ENCODE measurements around the gene SSUH2.

Gene SSUH2

DNA sequence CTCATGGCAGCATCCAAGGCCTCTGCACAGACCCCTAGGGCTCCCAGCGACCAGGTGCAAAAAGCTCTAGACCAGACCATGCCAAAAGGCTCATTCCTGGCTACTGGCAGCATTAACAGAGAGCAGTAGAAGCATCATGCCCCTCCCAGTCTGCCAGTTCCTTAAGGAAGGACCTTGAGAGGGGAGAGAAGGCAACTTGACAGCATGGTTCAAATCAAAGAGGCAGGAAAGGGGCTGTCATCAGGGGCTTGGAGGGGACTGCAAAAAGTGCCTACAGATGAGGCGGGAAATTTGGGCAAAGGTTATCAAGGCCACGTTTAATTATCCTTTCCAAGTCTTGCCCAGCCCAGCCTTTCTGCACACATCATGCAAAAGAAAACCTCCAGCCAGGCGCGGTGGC is 64.7 kb downstream of the SSUH2 start:
- DNase-seq (ENCODE audit: low read depth in 2 of 2), result no peak

DNA sequence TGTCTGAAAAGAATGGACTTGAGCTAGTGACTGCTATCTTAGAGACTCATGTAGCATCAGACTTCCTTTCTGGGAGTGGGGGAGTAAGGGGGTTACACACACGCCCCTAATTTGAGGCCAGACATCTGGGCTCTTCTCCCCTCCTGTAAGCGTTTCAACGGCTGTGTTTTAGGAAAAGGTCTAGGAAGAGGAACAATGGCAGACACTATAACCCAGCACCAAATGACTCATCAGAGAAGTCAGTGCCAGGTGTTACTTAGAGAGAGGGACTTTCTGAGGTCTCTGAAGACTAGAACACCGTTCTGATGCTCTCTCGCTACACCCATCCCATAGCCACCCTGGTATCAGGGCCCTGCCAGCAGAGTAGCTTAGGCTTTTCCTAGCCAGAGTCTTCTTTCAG is 65.5 kb downstream of the SSUH2 start:
- DNase-seq (ENCODE audit: low read depth in 2 of 2), result no peak

- no peak for DNase-seq (ENCODE audit: low read depth in 2 of 2)
Observed at GRCh38 chr3:8578282-8578681, 66.3 kb downstream of the SSUH2 start.

DNA sequence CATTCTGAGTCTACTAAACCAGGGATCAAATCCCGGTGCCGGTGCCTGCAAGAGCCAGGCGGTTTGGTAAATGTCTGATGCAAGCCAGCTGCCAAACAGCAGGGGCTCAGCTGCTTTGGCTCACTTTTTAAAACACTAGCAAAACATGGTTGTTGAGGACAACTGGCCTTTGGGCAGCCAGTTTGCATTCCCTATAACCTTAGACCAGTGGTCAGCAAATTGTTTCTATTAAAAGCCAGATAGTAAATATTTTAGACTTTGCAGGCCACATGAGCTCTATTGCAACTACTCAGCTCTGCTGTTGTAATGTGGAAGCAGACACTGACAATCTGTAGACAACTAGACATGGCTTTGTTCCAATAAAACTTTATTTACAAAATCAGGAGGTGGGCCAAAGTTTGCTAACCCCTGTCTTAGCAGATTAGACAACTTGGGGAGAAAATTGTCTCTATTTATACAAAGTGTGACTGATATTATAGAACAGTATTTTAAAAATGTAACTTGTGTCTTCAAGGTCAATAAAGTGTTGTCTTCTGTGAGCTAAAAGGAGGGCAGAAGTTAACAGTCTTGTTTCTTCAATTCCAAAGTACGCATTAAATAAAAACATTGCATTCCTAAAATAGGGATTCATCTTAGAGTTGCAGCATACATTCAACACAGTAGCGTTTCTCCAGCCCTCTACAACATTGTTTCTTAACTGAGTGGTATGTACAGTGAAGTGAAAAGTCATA is 67.6 kb downstream of the SSUH2 start:
- no peak for DNase-seq (ENCODE audit: low read depth in 2 of 2)

DNA sequence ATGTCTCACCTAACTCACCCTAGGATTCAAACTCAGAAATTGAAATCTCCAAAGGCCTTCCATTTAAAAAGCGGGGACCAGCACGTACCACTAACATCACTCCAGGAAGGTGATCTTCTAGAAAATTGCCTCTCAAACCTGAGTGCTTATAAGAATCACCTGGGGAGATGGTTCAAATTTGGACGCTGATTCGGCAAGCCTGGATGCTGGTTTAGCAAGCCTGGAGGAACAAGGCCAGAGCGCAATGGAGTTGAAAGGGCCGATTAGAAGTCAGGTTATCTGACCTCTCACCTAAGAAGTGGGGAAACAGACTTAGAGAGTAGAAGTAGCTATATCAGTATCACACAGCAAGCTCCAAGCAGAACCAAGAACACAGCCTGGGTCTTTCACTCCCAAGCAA is 68.2 kb downstream of the SSUH2 start:
- no peak for DNase-seq (ENCODE audit: low read depth in 2 of 2)

DNA sequence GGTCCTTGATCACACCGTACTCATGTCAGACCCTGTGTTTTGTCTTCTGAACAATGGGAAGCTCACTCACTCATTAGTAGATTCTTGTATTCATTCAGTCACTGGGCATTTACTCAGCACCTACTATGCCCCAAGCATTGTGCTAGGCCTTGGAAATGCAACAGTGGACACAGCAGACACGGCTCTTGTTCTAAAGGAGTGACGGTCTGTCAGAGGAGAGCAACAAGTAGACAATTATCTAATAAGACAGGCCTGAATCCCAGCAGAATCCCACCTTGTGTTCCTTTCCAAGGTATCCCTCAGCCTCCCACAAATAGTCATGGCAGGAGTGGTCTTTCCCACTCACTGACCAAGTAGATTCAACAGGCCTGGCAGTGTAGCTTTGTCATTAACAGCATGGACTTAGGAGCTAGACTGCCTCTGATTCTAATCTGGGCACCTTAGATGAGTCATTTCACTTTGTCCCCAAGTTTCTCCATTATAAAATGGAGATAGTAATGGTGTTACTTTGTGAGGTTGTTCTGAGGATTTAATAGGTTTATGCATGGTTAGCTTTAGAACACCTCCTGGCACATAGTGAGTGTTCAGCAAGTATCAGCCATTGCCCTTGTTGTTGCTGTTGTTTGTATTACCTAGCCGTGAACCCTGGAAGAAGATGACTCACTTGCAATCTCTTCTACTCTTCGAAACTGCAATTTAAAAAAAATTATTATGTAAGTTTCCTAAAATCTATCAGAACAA is 69.1 kb downstream of the SSUH2 start:
- DNase-seq (ENCODE audit: low read depth in 2 of 2), result no peak

DNA sequence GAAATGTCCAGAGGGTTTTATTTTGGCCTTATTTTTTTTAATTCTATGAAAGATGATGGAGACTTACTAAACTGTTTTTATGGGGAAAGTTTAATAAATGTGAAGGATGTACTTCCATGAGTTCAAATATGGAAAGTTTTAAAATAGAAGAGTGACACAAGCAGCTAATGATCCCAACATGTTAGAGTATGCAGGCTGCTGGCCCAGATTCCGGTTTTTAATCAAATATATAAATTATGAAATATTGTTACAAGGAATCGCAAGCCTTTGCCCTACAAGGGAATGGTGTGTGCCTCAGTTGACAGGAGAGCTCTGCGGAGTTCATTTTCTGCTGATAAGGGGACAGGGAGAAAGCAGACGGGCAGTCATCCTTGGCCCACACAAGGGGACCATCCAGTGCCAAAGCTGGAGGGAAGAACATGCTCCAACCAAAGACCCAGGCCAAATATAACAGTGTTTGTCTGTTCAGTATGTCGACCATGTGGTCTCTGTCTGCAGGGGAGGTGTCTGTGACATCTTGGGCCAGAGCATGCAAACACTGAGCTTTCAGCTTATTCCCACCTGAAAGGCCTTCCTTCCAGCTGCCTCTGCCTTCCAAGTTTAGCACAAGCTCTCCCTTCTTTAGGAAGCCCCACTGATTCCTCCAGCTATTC is 69.8 kb downstream of the SSUH2 start:
- DNase-seq (ENCODE audit: low read depth in 2 of 2), result no peak

DNA sequence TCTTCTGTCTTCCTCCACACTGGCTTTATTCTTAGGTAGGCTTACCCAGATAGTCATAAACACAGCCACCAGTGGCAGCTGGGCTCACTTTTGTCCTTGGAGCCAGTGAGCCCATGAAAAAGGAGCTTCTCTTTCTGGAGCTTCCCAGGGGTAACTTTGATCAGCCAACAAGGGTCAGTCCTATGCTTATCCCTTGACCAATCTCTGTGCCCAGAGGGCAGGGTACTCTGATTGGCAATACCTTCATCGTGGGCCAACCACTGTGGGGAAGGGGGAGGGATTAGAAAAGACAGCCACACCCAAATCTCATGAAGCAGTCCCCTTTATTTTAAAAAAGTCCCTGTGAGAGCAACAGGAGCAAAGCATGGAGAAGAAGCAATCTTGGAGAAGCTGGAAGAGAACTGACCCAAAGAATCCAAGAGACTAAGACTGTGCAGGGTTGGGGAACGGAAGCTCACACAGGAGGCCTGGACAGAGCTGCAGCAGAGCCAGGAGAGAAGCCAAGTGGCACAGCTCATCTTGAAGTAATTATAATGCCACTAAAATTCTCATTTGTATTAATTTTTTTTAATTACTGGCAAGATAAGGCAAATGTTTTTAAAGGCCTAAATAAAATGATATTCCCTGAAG is 70.4 kb downstream of the SSUH2 start:
- DNase-seq (ENCODE audit: low read depth in 2 of 2), result no peak

DNA sequence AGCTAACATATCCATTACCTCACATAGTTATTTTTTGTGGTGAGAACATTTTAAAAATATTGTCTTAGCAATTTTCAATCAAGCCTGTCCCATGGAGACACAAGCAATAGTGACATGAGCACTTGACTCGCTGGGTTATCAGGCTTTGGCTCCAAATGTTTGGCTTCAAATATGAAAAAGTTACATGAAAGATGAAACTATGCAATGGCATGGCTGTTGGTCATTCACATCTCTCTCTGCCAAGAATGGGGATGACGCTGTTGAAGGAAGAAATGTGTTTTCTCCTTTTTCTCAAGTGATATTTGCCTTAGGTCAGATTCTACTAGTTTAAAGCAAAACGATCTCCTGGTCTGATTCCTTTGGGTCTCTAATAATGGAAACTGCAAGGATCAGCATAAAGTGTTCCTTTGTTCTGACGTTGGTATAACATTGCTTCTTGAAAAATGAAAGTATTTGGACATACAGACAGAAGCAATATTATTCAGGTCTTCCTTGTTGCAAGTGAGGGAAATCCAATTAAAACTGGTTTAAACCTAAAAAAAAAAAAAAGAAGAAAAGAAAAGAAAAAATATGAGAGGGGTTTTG is 71.2 kb downstream of the SSUH2 start:
- no peak for DNase-seq (ENCODE audit: low read depth in 2 of 2)

DNA sequence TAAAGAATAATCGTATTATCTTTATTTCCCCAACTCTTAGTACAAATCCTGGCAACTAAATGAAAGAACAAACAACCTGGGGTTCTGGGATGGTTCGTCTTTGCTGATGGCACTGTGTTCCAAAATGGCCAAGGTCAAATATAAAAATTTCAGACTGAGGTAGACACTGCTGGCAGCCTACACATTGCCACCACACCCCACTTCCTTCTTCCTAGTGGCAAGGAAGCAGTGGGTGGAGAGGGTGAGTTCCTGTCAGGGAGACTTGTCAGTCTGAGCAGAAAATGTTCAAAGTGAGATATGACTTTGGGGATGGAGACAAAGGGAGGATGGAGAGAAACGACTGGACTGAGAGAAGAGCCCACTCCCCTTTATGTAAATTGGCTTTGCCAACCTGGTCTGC is 73.3 kb downstream of the SSUH2 start:
- no peak for DNase-seq (ENCODE audit: low read depth in 2 of 2)
